ENCODE results near the gene DSCAM. TPM values are rescaled to one million over a fixed set of nuclear protein-coding genes. Genes with fewer than 3 reads are reported as not detected.

DSCAM gene
- total and polyA plus RNA-seq, 10 donors = 0.02 to 2.7 (median 2.0) TPM

GRCh38 chr21:40833184-40833583 is 13.8 kb downstream of the DSCAM start:
- no peak overlapping the region for H3K27ac ChIP-seq
- H3K4me3 ChIP-seq = no peak overlapping the region
- H3K9me3 ChIP-seq = no peaks in the 10 kb centered on the region
- intact Hi-C loops (cut with DNase I; ENCODE audit: low total_unique reads) = no loop called here
- no peaks in the 10 kb centered on the region for H3K36me3 ChIP-seq
- TF ChIP-seq POLR2AphosphoS5 (IDR thresholded peaks at IDR 0.05) (no peak), POLR2A (IDR thresholded peaks at IDR 0.05) (no peak), CTCF (IDR thresholded peaks at IDR 0.05 in 8 of 11, conservative IDR thresholded peaks at IDR 0.05 in 3 of 11) (no peak)
- 85 to 93% (median 86%) methylated on average over 6 of the region's 6 CpGs for WGBS, 5 donors
- no peak for DNase-seq
- H3K4me1 ChIP-seq = no peaks in the 10 kb centered on the region
- peaks cover 0 to 18% (median 0%) of the 10 kb centered on the region in 7 donors for H3K27me3 ChIP-seq (replicated peaks in 1 of 7)

- Histone ChIP-seq H3K4me1 (no peaks in the 10 kb centered on the region), H3K9me3 (no peaks in the 10 kb centered on the region), H3K4me3 (no peak overlapping the region), H3K36me3 (no peaks in the 10 kb centered on the region), H3K27ac (no peak overlapping the region), H3K27me3 (replicated peaks in 1 of 7) (peaks cover 0 to 13% (median 0%) of the 10 kb centered on the region in 7 donors)
- TF ChIP-seq POLR2AphosphoS5 (IDR thresholded peaks at IDR 0.05) = no peak
- no peak for TF ChIP-seq POLR2A (IDR thresholded peaks at IDR 0.05)
- no peak for TF ChIP-seq CTCF (IDR thresholded peaks at IDR 0.05 in 8 of 11, conservative IDR thresholded peaks at IDR 0.05 in 3 of 11)
- DNase-seq = no peak
- intact Hi-C loops (cut with DNase I; ENCODE audit: low total_unique reads) = no loop called here
- 81 to 90% (median 86%) methylated on average over 6 of the region's 6 CpGs for whole genome bisulfite sequencing, 5 donors
Measured at GRCh38 chr21:40832316-40832715, 14.6 kb downstream of the DSCAM start.

GRCh38 chr21:40830836-40831235 is 16.1 kb downstream of the DSCAM start:
- DNase-seq = no peak
- intact Hi-C loops (cut with DNase I; ENCODE audit: low total_unique reads) = no loop called here
- no peaks in the 10 kb centered on the region for H3K36me3 ChIP-seq
- no peaks in the 10 kb centered on the region for H3K4me1 ChIP-seq
- H3K27ac ChIP-seq = no peak overlapping the region
- no peak for TF ChIP-seq CTCF (IDR thresholded peaks at IDR 0.05 in 8 of 11, conservative IDR thresholded peaks at IDR 0.05 in 3 of 11)
- TF ChIP-seq POLR2A (IDR thresholded peaks at IDR 0.05) = no peak
- TF ChIP-seq POLR2AphosphoS5 (IDR thresholded peaks at IDR 0.05) = no peak
- peaks cover 0 to 14% (median 0%) of the 10 kb centered on the region in 7 donors for H3K27me3 ChIP-seq (replicated peaks in 1 of 7)
- WGBS, 5 donors = 83 to 92% (median 85%) methylated on average over 4 of the region's 4 CpGs
- H3K4me3 ChIP-seq = no peak overlapping the region
- no peaks in the 10 kb centered on the region for H3K9me3 ChIP-seq

GRCh38 chr21:40829791-40830190 is 17.2 kb downstream of the DSCAM start:
- 85 to 93% (median 88%) methylated on average over 2 of the region's 2 CpGs for WGBS, 5 donors
- H3K36me3 ChIP-seq = no peaks in the 10 kb centered on the region
- no peaks in the 10 kb centered on the region for H3K4me1 ChIP-seq
- no peak for TF ChIP-seq POLR2A (IDR thresholded peaks at IDR 0.05)
- no peak for TF ChIP-seq POLR2AphosphoS5 (IDR thresholded peaks at IDR 0.05)
- TF ChIP-seq CTCF (IDR thresholded peaks at IDR 0.05 in 8 of 11, conservative IDR thresholded peaks at IDR 0.05 in 3 of 11) = no peak
- peaks cover 0 to 16% (median 0%) of the 10 kb centered on the region in 7 donors for H3K27me3 ChIP-seq (replicated peaks in 1 of 7)
- H3K4me3 ChIP-seq = no peak overlapping the region
- DNase-seq = no peak
- intact Hi-C loops (cut with DNase I; ENCODE audit: low total_unique reads) = no loop called here
- H3K27ac ChIP-seq = no peak overlapping the region
- H3K9me3 ChIP-seq = no peaks in the 10 kb centered on the region

All from spleen (tissue), 11 donors.